ENCODE data around the gene TNF.

GRCh38 chr6:31597006-31597405, 21.6 kb downstream of the TNF start:
- TF ChIP-seq EZH2 (IDR thresholded peaks at IDR 0.05; ENCODE audit: low read length, missing control alignments) (no peak), CTCF (conservative IDR thresholded peaks at IDR 0.05 in 1 of 2, IDR thresholded peaks at IDR 0.05 in 1 of 2; ENCODE audit: low read depth in 1 of 2, low read length in 2 of 2) (peak; percentile 14 to 49)

Data from fibroblast of lung (primary cell).